MM.1S (cell line): ENCODE results near the gene EPN3.

Experiments used
- CTCF ChIP-seq: fragments of 300-600 bp; sonication (generic); IDR thresholded peaks from 2 replicates; pipeline ENCODE4 v1.5.1; 2016; ENCODE audit warnings: antibody characterized with exemption, low read length, mixed read lengths
- EZH2 ChIP-seq: fragments of 300-600 bp; sonication (generic); optimal IDR thresholded peaks from 2 replicates; pipeline ENCODE3; 2017; ENCODE audit warnings: low read depth, mild to moderate bottlenecking, antibody characterized with exemption, low read length, mixed read lengths
- EZH2phosphoT487 ChIP-seq: fragments of 300-600 bp; sonication (generic); IDR thresholded peaks from 2 replicates; pipeline ENCODE4 v1.6.1; 2018; ENCODE audit warnings: antibody characterized with exemption, low read length

GRCh38 chr17:50522766-50523165 is 9.8 kb upstream of the EPN3 start:
- TF ChIP-seq CTCF (no peak), EZH2 (no peak), EZH2phosphoT487 (no peak)
